ENCODE measurements around the gene GPA33.

Gene GPA33

GRCh38 chr1:167068761-167069160, 21.4 kb downstream of the GPA33 start:
- TF ChIP-seq, protein P1, sequence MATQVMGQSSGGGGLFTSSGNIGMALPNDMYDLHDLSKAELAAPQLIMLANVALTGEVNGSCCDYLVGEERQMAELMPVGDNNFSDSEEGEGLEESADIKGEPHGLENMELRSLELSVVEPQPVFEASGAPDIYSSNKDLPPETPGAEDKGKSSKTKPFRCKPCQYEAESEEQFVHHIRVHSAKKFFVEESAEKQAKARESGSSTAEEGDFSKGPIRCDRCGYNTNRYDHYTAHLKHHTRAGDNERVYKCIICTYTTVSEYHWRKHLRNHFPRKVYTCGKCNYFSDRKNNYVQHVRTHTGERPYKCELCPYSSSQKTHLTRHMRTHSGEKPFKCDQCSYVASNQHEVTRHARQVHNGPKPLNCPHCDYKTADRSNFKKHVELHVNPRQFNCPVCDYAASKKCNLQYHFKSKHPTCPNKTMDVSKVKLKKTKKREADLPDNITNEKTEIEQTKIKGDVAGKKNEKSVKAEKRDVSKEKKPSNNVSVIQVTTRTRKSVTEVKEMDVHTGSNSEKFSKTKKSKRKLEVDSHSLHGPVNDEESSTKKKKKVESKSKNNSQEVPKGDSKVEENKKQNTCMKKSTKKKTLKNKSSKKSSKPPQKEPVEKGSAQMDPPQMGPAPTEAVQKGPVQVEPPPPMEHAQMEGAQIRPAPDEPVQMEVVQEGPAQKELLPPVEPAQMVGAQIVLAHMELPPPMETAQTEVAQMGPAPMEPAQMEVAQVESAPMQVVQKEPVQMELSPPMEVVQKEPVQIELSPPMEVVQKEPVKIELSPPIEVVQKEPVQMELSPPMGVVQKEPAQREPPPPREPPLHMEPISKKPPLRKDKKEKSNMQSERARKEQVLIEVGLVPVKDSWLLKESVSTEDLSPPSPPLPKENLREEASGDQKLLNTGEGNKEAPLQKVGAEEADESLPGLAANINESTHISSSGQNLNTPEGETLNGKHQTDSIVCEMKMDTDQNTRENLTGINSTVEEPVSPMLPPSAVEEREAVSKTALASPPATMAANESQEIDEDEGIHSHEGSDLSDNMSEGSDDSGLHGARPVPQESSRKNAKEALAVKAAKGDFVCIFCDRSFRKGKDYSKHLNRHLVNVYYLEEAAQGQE (IDR thresholded peaks at IDR 0.05; ENCODE audit: low read depth): no peak
- no peak for TF ChIP-seq CEBPB (IDR thresholded peaks at IDR 0.05)

- TF ChIP-seq, protein P2, sequence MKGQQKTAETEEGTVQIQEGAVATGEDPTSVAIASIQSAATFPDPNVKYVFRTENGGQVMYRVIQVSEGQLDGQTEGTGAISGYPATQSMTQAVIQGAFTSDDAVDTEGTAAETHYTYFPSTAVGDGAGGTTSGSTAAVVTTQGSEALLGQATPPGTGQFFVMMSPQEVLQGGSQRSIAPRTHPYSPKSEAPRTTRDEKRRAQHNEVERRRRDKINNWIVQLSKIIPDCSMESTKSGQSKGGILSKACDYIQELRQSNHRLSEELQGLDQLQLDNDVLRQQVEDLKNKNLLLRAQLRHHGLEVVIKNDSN (IDR thresholded peaks at IDR 0.05): no peak
- TF ChIP-seq TEAD4 (IDR thresholded peaks at IDR 0.05) (no peak), CREB1 (IDR thresholded peaks at IDR 0.05; ENCODE audit: low read depth) (no peak), YY1 (IDR thresholded peaks at IDR 0.05; ENCODE audit: low read depth) (no peak), ZBTB7A (IDR thresholded peaks at IDR 0.05; ENCODE audit: low read depth) (no peak), CEBPB (IDR thresholded peaks at IDR 0.05) (no peak), NFIC (IDR thresholded peaks at IDR 0.05) (no peak), EP300 (IDR thresholded peaks at IDR 0.05; ENCODE audit: borderline replicate concordance) (no peak), MAX (IDR thresholded peaks at IDR 0.05) (no peak), TCF12 (IDR thresholded peaks at IDR 0.05; ENCODE audit: low read depth) (no peak), TAF1 (IDR thresholded peaks at IDR 0.05; ENCODE audit: low read depth) (no peak), RAD21 (IDR thresholded peaks at IDR 0.05; ENCODE audit: low read depth) (no peak), EGR1 (IDR thresholded peaks at IDR 0.05) (no peak), FOXM1 (IDR thresholded peaks at IDR 0.05; ENCODE audit: borderline replicate concordance, low read depth) (no peak)
- TF ChIP-seq, protein P1 (IDR thresholded peaks at IDR 0.05; ENCODE audit: low read depth): no peak
These were observed 22.3 kb downstream of the GPA33 start for GRCh38 chr1:167067904-167068303.

DNA sequence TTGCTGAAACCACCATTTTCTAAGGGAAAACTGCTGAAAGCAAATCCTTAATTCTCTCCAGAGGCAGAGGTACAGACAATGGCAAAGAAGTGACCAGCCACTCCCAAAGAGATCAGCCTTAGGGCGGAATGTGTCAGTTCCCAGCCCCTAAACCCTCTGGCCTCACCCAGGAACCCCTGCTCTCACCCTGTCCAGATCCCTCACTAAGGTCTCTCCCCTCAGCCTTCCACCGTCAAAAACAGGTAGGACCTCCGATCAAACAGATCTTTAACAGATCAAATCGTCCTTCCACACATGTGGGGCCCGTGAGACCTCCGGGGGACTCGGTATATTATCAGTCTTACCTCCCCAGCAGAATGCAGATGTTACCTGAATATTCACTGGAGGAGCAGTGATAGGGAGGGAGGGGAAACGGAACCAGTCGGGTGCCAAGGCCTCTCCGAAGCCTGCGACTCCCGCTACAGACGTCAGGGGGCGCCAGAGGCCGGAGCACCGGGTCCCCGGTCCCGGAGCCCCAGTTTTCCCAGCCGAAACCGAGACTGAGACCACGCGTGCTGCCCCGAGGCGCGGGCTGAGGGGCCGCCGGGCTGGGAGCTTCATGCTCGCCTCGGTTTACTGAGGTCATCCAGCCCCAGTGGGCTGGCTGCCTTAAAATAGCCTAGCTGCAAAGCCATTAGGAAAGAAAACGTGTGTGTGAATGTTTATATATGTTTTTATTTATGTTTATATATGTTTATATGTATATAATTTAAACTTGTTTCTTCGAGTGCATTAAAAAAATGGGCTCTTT, 23.6 kb downstream of the GPA33 start:
- TF ChIP-seq FOXM1 (IDR thresholded peaks at IDR 0.05; ENCODE audit: borderline replicate concordance, low read depth) (no peak), CEBPB (IDR thresholded peaks at IDR 0.05) (no peak), RAD21 (IDR thresholded peaks at IDR 0.05; ENCODE audit: low read depth) (peak; percentile 92), TEAD4 (IDR thresholded peaks at IDR 0.05) (no peak), MAX (IDR thresholded peaks at IDR 0.05) (peak; percentile 36; the same call in 1 of the 2 replicates), ZBTB7A (IDR thresholded peaks at IDR 0.05; ENCODE audit: low read depth) (no peak), CREB1 (IDR thresholded peaks at IDR 0.05; ENCODE audit: low read depth) (no peak), TCF12 (IDR thresholded peaks at IDR 0.05; ENCODE audit: low read depth) (no peak), EP300 (IDR thresholded peaks at IDR 0.05; ENCODE audit: borderline replicate concordance) (no peak), NFIC (IDR thresholded peaks at IDR 0.05) (no peak), EGR1 (IDR thresholded peaks at IDR 0.05) (no peak), YY1 (IDR thresholded peaks at IDR 0.05; ENCODE audit: low read depth) (no peak), TAF1 (IDR thresholded peaks at IDR 0.05; ENCODE audit: low read depth) (no peak)
- TF ChIP-seq, protein P1 (IDR thresholded peaks at IDR 0.05; ENCODE audit: low read depth): no peak
- TF ChIP-seq, protein P2 (IDR thresholded peaks at IDR 0.05): no peak

DNA sequence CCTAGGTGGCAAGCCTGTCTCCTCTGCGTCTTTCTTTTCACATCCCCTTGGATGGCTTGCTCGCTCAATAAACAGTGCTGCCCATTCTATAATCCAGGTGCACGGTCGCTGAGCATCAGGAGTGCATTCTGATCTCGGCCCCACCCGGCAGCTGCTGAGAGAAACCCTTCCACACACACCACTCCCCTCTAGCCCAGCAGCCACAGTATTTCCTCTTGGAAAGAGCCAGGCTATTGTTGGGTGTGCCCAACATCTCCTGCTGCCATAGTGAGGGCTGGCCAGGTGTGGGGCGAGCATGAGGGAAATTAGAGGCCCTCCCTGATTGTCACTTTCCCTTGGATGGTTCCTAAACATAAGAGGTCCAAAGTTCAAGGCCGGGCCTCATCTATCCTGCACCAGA, 24.7 kb downstream of the GPA33 start:
- TF ChIP-seq ZBTB7A (IDR thresholded peaks at IDR 0.05; ENCODE audit: low read depth) (no peak), FOXM1 (IDR thresholded peaks at IDR 0.05; ENCODE audit: borderline replicate concordance, low read depth) (no peak), RAD21 (IDR thresholded peaks at IDR 0.05; ENCODE audit: low read depth) (no peak), NFIC (IDR thresholded peaks at IDR 0.05) (no peak), EP300 (IDR thresholded peaks at IDR 0.05; ENCODE audit: borderline replicate concordance) (no peak), TAF1 (IDR thresholded peaks at IDR 0.05; ENCODE audit: low read depth) (no peak), CEBPB (IDR thresholded peaks at IDR 0.05) (no peak), TCF12 (IDR thresholded peaks at IDR 0.05; ENCODE audit: low read depth) (no peak), EGR1 (IDR thresholded peaks at IDR 0.05) (no peak), CREB1 (IDR thresholded peaks at IDR 0.05; ENCODE audit: low read depth) (no peak), YY1 (IDR thresholded peaks at IDR 0.05; ENCODE audit: low read depth) (no peak), MAX (IDR thresholded peaks at IDR 0.05) (no peak), TEAD4 (IDR thresholded peaks at IDR 0.05) (no peak)
- TF ChIP-seq, protein P2 (IDR thresholded peaks at IDR 0.05): no peak
- TF ChIP-seq, protein P1 (IDR thresholded peaks at IDR 0.05; ENCODE audit: low read depth): no peak
